Islet of Langerhans (tissue), 1 donor: ENCODE measurements around the gene WASHC2C.
"Not testable (repeated sequence)": the region's sequence is repeated elsewhere in the genome, so short reads cannot be mapped to it uniquely, and the experiment has no call there.

Experiments
- FAIRE-seq: peaks from one replicate; lab custom pipeline; 2011; peaks lifted over from hg19 to GRCh38; lab: Jason Lieb, UNC

The WASHC2C gene

GRCh38 chr10:45726703-45727420 lies at the start of gene WASHC2C:
Gene WASHC2C (plus strand): TSS chr10:45727266. CDS start chr10:45727318, 52 bp downstream.
- FAIRE-seq = not testable (repeated sequence)

GRCh38 chr10:45678467-45678866 lies 48.6 kb upstream of the WASHC2C start:
- not testable (repeated sequence) for FAIRE-seq

- FAIRE-seq = not testable (repeated sequence)
Observed at GRCh38 chr10:45710200-45710796, 16.8 kb upstream of the WASHC2C start.

- not testable (repeated sequence) for FAIRE-seq
Observed at GRCh38 chr10:45711223-45711622, 15.8 kb upstream of the WASHC2C start.

- not testable (repeated sequence) for FAIRE-seq
Observed at GRCh38 chr10:45717053-45717452, 10.0 kb upstream of the WASHC2C start.

- not testable (repeated sequence) for FAIRE-seq
Observed at GRCh38 chr10:45717642-45718041, 9.4 kb upstream of the WASHC2C start.

GRCh38 chr10:45721503-45721902 lies 5.6 kb upstream of the WASHC2C start:
- FAIRE-seq = not testable (repeated sequence)

GRCh38 chr10:45723851-45724250 lies 3.2 kb upstream of the WASHC2C start:
- FAIRE-seq = not testable (repeated sequence)

GRCh38 chr10:45727421-45727965 lies 427 bp downstream of the WASHC2C start:
- not testable (repeated sequence) for FAIRE-seq

GRCh38 chr10:45734449-45734848 lies 7.4 kb downstream of the WASHC2C start:
- not testable (repeated sequence) for FAIRE-seq

- FAIRE-seq = peak; percentile 17
Observed at GRCh38 chr10:45734867-45735266, 7.8 kb downstream of the WASHC2C start.

- FAIRE-seq = not testable (repeated sequence)
Observed at GRCh38 chr10:45741559-45741958, 14.5 kb downstream of the WASHC2C start.

GRCh38 chr10:45742014-45742413 lies 14.9 kb downstream of the WASHC2C start:
- not testable (repeated sequence) for FAIRE-seq

- FAIRE-seq = not testable (repeated sequence)
Observed at GRCh38 chr10:45751141-45751540, 24.1 kb downstream of the WASHC2C start.

GRCh38 chr10:45752210-45752609 lies 25.1 kb downstream of the WASHC2C start:
- FAIRE-seq = not testable (repeated sequence)

GRCh38 chr10:45753979-45754495 lies 27.0 kb downstream of the WASHC2C start:
- not testable (repeated sequence) for FAIRE-seq

- FAIRE-seq = not testable (repeated sequence)
Observed at GRCh38 chr10:45755083-45755482, 28.0 kb downstream of the WASHC2C start.

GRCh38 chr10:45756065-45756464 lies 29.0 kb downstream of the WASHC2C start:
- FAIRE-seq = not testable (repeated sequence)

GRCh38 chr10:45757661-45758396 lies 30.8 kb downstream of the WASHC2C start:
- not testable (repeated sequence) for FAIRE-seq

GRCh38 chr10:45761622-45762021 lies 34.6 kb downstream of the WASHC2C start:
- FAIRE-seq = not testable (repeated sequence)

GRCh38 chr10:45763037-45763436 lies 36.0 kb downstream of the WASHC2C start:
- not testable (repeated sequence) for FAIRE-seq

- not testable (repeated sequence) for FAIRE-seq
Observed at GRCh38 chr10:45768334-45768733, 41.3 kb downstream of the WASHC2C start.
